Transverse colon (tissue), 4 donors: ENCODE results near the gene CCBE1. TPM values are rescaled to one million over a fixed set of nuclear protein-coding genes. Genes with fewer than 3 reads are reported as not detected.
A peak's percentile ranks its signal among the peaks of the same experiment; 100 is the strongest.

Experiments
- DNase-seq: peaks from one replicate; pipeline ENCODE4 v3.0.0-alpha.2; 2019
- H3K27ac ChIP-seq, 4 donors: fragments of 200-600 bp; sonication (generic); 2 replicates each; pipeline ENCODE4 v1.5.1; 2016 to 2018; ENCODE audit warnings: inconsistent platforms in 4 of 4
- H3K27me3 ChIP-seq: fragments of 200-600 bp; sonication (generic); 2 replicates; pipeline ENCODE4 v1.5.1; 2017; ENCODE audit warnings: inconsistent platforms
- H3K36me3 ChIP-seq, 4 donors: fragments of 200-600 bp; sonication (generic); 2 replicates each; pipeline ENCODE4 v1.5.1; 2017 to 2019; ENCODE audit warnings: inconsistent platforms in 4 of 4
- H3K4me1 ChIP-seq, 4 donors: fragments of 200-600 bp; sonication (generic); 2 replicates each; pipeline ENCODE4 v1.5.1; 2017 to 2020; ENCODE audit warnings: inconsistent platforms in 4 of 4
- H3K4me3 ChIP-seq, 4 donors: fragments of 200-600 bp; sonication (generic); 1 replicate in 1 of 4; 2 replicates in 3 of 4; pipeline versions ENCODE4 v1.5.1 to v1.6.1; 2017 to 2019; ENCODE audit warnings: inconsistent platforms in 4 of 4
- H3K9me3 ChIP-seq, 2 donors: fragments of 200-600 bp; sonication (generic); 2 replicates each; pipeline ENCODE4 v1.5.1; 2017 to 2019; ENCODE audit warnings: inconsistent platforms in 2 of 2
- CTCF ChIP-seq, 5 experiments: fragments of 200-600 bp in 3 of 5; fragments of 450-650 bp in 2 of 5; sonication (generic) in 3 of 5; IDR thresholded peaks; 1 replicate in 2 of 5; 2 replicates in 3 of 5; pipeline ENCODE4 v1.5.1; 2016 to 2017; ENCODE audit warnings: antibody characterized with exemption in 5 of 5, inconsistent platforms in 3 of 5, mild to moderate bottlenecking in 2 of 5, moderate library complexity in 1 of 5
- EP300 ChIP-seq: sonication (generic); formaldehyde crosslinking; IDR thresholded peaks from one replicate; pipeline ENCODE4 v1.6.1; 2017; ENCODE audit warnings: antibody characterized with exemption, low read depth
- POLR2A ChIP-seq: fragments of 450-650 bp; IDR thresholded peaks from one replicate; pipeline ENCODE4 v1.6.1; 2016; ENCODE audit warnings: antibody characterized with exemption, mild to moderate bottlenecking, moderate library complexity
- POLR2AphosphoS5 ChIP-seq, 3 donors: sonication (generic); formaldehyde crosslinking; IDR thresholded peaks; one replicate each; pipeline ENCODE4 v1.6.1; 2016; ENCODE audit warnings: antibody characterized with exemption in 3 of 3
- WGBS, 2 donors: methylation state at CpG; one replicate each; pipeline ENCODE4 v1.1.5; 2018; ENCODE audit warnings: low coverage in 1 of 2; 5-methylcytosine and 5-hydroxymethylcytosine counted together
- in situ Hi-C, 4 donors: fragments of 200-750 bp; cut with MboI; loops; one replicate each; pipeline versions ENCODE4 v1.15.0 to v1.15.1; 2017; ENCODE audit warnings: low sequenced_read_pairs in 3 of 4, low pct_ligation_motif_present in 1 of 4, low pct_unique_long_range_greater_than_20kb in 1 of 4
- intact Hi-C: fragments of 100-400 bp; cut with DNase I; formaldehyde crosslinking; loops from one replicate; pipeline ENCODE4 v1.15.1; 2023; ENCODE audit warnings: low total_unique reads
- total RNA-seq, 4 donors: library from RNA; depleted of rRNA; stranded (reverse); fragments of >200 nt; gene quantifications; one replicate each; pipeline ENCODE4 v1.1.0, GENCODE V29; 2016

The CCBE1 gene
- total RNA-seq, 4 donors from 2014 or later, result 6.1 to 43.0 (median 15.7) TPM

- H3K9me3 ChIP-seq, result no peaks in the 10 kb centered on the region
- intact Hi-C loops, result no loop called here
- no peaks in the 10 kb centered on the region for H3K36me3 ChIP-seq
- DNase-seq, result no peak
- WGBS, 2 donors, result 68 to 88% methylated on average over 3 to 13 of the region's 13 CpGs
- TF ChIP-seq POLR2A (no peak), CTCF (IDR thresholded peaks at IDR 0.05) (no peak), EP300 (no peak), POLR2AphosphoS5 (IDR thresholded peaks at IDR 0.05) (no peak)
- H3K4me3 ChIP-seq, result no peak overlapping the region
- no peaks in the 10 kb centered on the region for H3K27me3 ChIP-seq
- in situ Hi-C loops, result no loop called here
- peak overlapping the region in 1 of 4 donors; percentile 30 for H3K27ac ChIP-seq
- H3K4me1 ChIP-seq, result peaks cover 0 to 6% (median 0%) of the 10 kb centered on the region in 4 donors
Measured at GRCh38 chr18:59605633-59606192, 91.5 kb downstream of the CCBE1 start.

- Histone ChIP-seq H3K36me3 (no peaks in the 10 kb centered on the region), H3K9me3 (no peaks in the 10 kb centered on the region), H3K27me3 (no peaks in the 10 kb centered on the region), H3K27ac (peak overlapping the region in 1 of 4 donors; percentile 15), H3K4me3 (no peak overlapping the region), H3K4me1 (peaks cover 0 to 6% (median 0%) of the 10 kb centered on the region in 4 donors)
- no peak for TF ChIP-seq CTCF (IDR thresholded peaks at IDR 0.05)
- TF ChIP-seq POLR2A, result no peak
- no peak for TF ChIP-seq EP300
- no peak for TF ChIP-seq POLR2AphosphoS5 (IDR thresholded peaks at IDR 0.05)
- intact Hi-C loops, result no loop called here
- in situ Hi-C loops, result no loop called here
- DNase-seq, result no peak
- WGBS, 2 donors, result 81% methylated on average over 3 of the region's 3 CpGs; no CpG with 5 or more reads in 1 of the 2 donors
Measured at GRCh38 chr18:59604877-59605276, 92.3 kb downstream of the CCBE1 start.

GRCh38 chr18:59597049-59597448, 100.2 kb downstream of the CCBE1 start:
- no peaks in the 10 kb centered on the region for H3K27me3 ChIP-seq
- no peak for DNase-seq
- no peak overlapping the region for H3K27ac ChIP-seq
- 66 to 73% methylated on average over 3 of the region's 3 CpGs for WGBS, 2 donors
- in situ Hi-C loops (no loop called here), intact Hi-C loops (no loop called here)
- H3K9me3 ChIP-seq, result no peaks in the 10 kb centered on the region
- H3K4me3 ChIP-seq, result no peak overlapping the region
- H3K36me3 ChIP-seq, result no peaks in the 10 kb centered on the region
- peaks cover 0 to 8% (median 0%) of the 10 kb centered on the region in 4 donors for H3K4me1 ChIP-seq
- TF ChIP-seq POLR2A (no peak), CTCF (IDR thresholded peaks at IDR 0.05) (no peak), POLR2AphosphoS5 (IDR thresholded peaks at IDR 0.05) (no peak), EP300 (no peak)

GRCh38 chr18:59593291-59593717, 103.9 kb downstream of the CCBE1 start:
- TF ChIP-seq POLR2AphosphoS5 (IDR thresholded peaks at IDR 0.05), result no peak
- TF ChIP-seq CTCF (IDR thresholded peaks at IDR 0.05), result no peak
- TF ChIP-seq EP300, result no peak
- no peak for TF ChIP-seq POLR2A

More at GRCh38 chr18:59593291-59593717, 103.9 kb downstream of the CCBE1 start:
- Histone ChIP-seq H3K36me3 (no peaks in the 10 kb centered on the region), H3K27me3 (no peaks in the 10 kb centered on the region), H3K4me3 (no peak overlapping the region), H3K27ac (no peak overlapping the region), H3K4me1 (peaks cover 0 to 8% (median 0%) of the 10 kb centered on the region in 4 donors), H3K9me3 (no peaks in the 10 kb centered on the region)
- intact Hi-C loops, result no loop called here
- in situ Hi-C loops, result no loop called here
- DNase-seq, result no peak
